H1 (cell line): Measurements from ENCODE around the gene RNPEPL1.

ENCODE experiments used
- BCL11A ChIP-seq, 2 experiments: IDR thresholded peaks; one replicate each; pipeline ENCODE4 v1.6.1; 2011; ENCODE audit warnings: low read depth in 2 of 2, low read length in 2 of 2, mild to moderate bottlenecking in 2 of 2
- MAX ChIP-seq: IDR thresholded peaks from 2 replicates; pipeline ENCODE4 v1.6.1; 2012; ENCODE audit warnings: inconsistent platforms

- TF ChIP-seq MAX (no peak), BCL11A (IDR thresholded peaks at IDR 0.05; ENCODE audit: low read depth in 2 of 2, low read length in 2 of 2) (no peak)
Measured at GRCh38 chr2:240525802-240526201, 42.5 kb upstream of the RNPEPL1 start.
